Neural cell (in vitro differentiated cells): ENCODE data around the gene TOR3A. TPM values are rescaled to one million over a fixed set of nuclear protein-coding genes. Genes with fewer than 3 reads are reported as not detected.

Experiments used
- H2AFZ ChIP-seq: fragments of 200-600, 300-800 bp; sonication (generic), shearing (Covaris generic); 2 replicates; pipeline ENCODE4 v1.6.0; 2014; ENCODE audit warnings: low read depth, mild to moderate bottlenecking, antibody characterized with exemption, low read length, moderate library complexity
- H3F3A ChIP-seq: fragments of 200-600 bp; shearing (Covaris generic); 2 replicates; pipeline ENCODE4 v1.6.1; 2016; ENCODE audit warnings: mild to moderate bottlenecking, moderate library complexity, mixed read lengths, antibody characterized with exemption, low read length; ENCODE audit not compliant: insufficient read depth, poor library complexity, severe bottlenecking
- H3K27ac ChIP-seq: fragments of 200-600, 300-800 bp; sonication (generic), shearing (Covaris generic); 2 replicates; pipeline ENCODE4 v1.5.1; 2014; ENCODE audit warnings: mild to moderate bottlenecking, low read length, moderate library complexity
- H3K27me3 ChIP-seq: fragments of 300-800, 200-600 bp; sonication (generic), shearing (Covaris generic); 2 replicates; pipeline ENCODE4 v1.6.0; 2014; ENCODE audit warnings: mild to moderate bottlenecking, low read depth, low read length, moderate library complexity; ENCODE audit not compliant: insufficient read depth
- H3K36me3 ChIP-seq: fragments of 300-800, 200-600 bp; sonication (generic), shearing (Covaris generic); 2 replicates; pipeline ENCODE4 v1.5.1; 2014; ENCODE audit warnings: mild to moderate bottlenecking, antibody characterized with exemption, low read length, moderate library complexity; ENCODE audit not compliant: insufficient read depth
- H3K4me2 ChIP-seq: fragments of 300-800, 200-600 bp; sonication (generic), shearing (Covaris generic); 2 replicates; pipeline ENCODE4 v1.6.0; 2014; ENCODE audit warnings: mild to moderate bottlenecking, low read length
- H3K4me3 ChIP-seq: fragments of 300-800, 200-600 bp; sonication (generic), shearing (Covaris generic); 2 replicates; pipeline ENCODE4 v1.5.1; 2014; ENCODE audit warnings: mild to moderate bottlenecking, low read length, moderate library complexity
- H3K79me2 ChIP-seq: fragments of 200-600 bp; shearing (Covaris generic); replicated peaks from 2 replicates; pipeline ENCODE4 v1.6.0; 2014; ENCODE audit warnings: mild to moderate bottlenecking, low read length, moderate library complexity; ENCODE audit not compliant: insufficient read depth
- H3K9ac ChIP-seq: fragments of 300-800, 200-600 bp; sonication (generic), shearing (Covaris generic); 2 replicates; pipeline ENCODE4 v1.6.1; 2016; ENCODE audit warnings: mild to moderate bottlenecking, low read length, mixed read lengths
- H3K9me2 ChIP-seq: fragments of 200-600 bp; shearing (Covaris generic); 2 replicates; pipeline ENCODE4 v1.6.1; 2016; ENCODE audit warnings: mild to moderate bottlenecking, low read length, mixed read lengths; ENCODE audit not compliant: insufficient read depth
- H3K9me3 ChIP-seq: fragments of 200-600, 300-800 bp; sonication (generic), shearing (Covaris generic); 2 replicates; pipeline ENCODE4 v1.6.1; 2016; ENCODE audit warnings: mild to moderate bottlenecking, mixed run types, low read length, moderate library complexity, mixed read lengths
- H4K20me1 ChIP-seq: fragments of 200-600 bp; shearing (Covaris generic); 2 replicates; pipeline ENCODE4 v1.6.1; 2016; ENCODE audit warnings: mild to moderate bottlenecking, mixed run types; ENCODE audit not compliant: insufficient read depth
- CTCF ChIP-seq: fragments of 450-650 bp; IDR thresholded peaks from 2 replicates; pipeline ENCODE4 v1.5.1; 2014; ENCODE audit warnings: antibody characterized with exemption, mild to moderate bottlenecking, moderate library complexity; ENCODE audit not compliant: poor library complexity, severe bottlenecking
- EP300 ChIP-seq: fragments of 450-650 bp; conservative IDR thresholded peaks from 2 replicates; pipeline ENCODE4 v1.6.1; 2014; ENCODE audit warnings: antibody characterized with exemption, mild to moderate bottlenecking, moderate library complexity; ENCODE audit not compliant: poor library complexity, severe bottlenecking
- EZH2 ChIP-seq: fragments of 200-600, 300-800 bp; shearing (Covaris generic), sonication (generic); IDR thresholded peaks from 2 replicates; pipeline ENCODE4 v1.6.1; 2014; ENCODE audit warnings: antibody characterized with exemption, low read length, borderline replicate concordance, mild to moderate bottlenecking; ENCODE audit not compliant: insufficient read depth, poor library complexity, severe bottlenecking
- MXI1 ChIP-seq: fragments of 450-650 bp; conservative IDR thresholded peaks from 2 replicates; pipeline ENCODE4 v1.6.1; 2014; ENCODE audit warnings: antibody characterized with exemption, mild to moderate bottlenecking; ENCODE audit not compliant: poor library complexity, severe bottlenecking
- POLR2AphosphoS5 ChIP-seq: IDR thresholded peaks from 2 replicates; pipeline ENCODE4 v1.6.1; 2012
- RAD21 ChIP-seq: fragments of 450-650 bp; conservative IDR thresholded peaks from 2 replicates; pipeline ENCODE4 v1.6.1; 2014; ENCODE audit warnings: antibody characterized with exemption, mild to moderate bottlenecking, moderate library complexity
- SMC3 ChIP-seq: fragments of 450-650 bp; conservative IDR thresholded peaks from 2 replicates; pipeline ENCODE4 v1.6.1; 2014; ENCODE audit warnings: antibody characterized with exemption, mild to moderate bottlenecking, moderate library complexity; ENCODE audit not compliant: poor library complexity
- TAF1 ChIP-seq: IDR thresholded peaks from 2 replicates; pipeline ENCODE4 v1.6.1; 2012; ENCODE audit warnings: low read depth
- polyA plus RNA-seq: library from polyadenylated mRNA; depleted of rRNA; stranded (reverse); fragments of >200 nt; gene quantifications from 2 replicates; pipeline ENCODE4 v1.2.3, GENCODE V29; 2014
- TF ChIP-seq, protein P1 (sequence below): IDR thresholded peaks from 2 replicates; pipeline ENCODE4 v1.6.1; 2012; ENCODE audit warnings: borderline replicate concordance

Gene TOR3A
- polyA plus RNA-seq, 1 donor from 2014 or later = 13.5 TPM

DNA sequence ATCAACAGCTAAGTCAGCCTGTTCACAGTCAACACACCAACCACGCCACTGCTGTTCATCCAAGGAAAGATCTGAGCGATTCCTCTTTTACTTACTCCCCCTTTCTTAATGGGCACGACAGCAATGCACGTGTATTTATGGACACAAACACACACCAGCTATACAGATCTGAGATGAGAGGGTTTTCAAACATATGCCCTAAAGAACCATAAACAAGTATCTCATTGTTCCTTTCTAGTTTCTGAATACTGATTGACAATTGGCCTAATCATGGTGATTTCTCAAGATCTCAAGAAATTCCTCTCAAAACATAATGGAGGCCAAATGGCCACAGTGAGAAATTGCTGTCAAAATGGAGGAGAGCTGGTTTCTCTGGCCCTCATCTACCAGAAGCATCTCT, 18.0 kb downstream of the TOR3A start:
- H3K9me3 ChIP-seq = no peaks in the 10 kb centered on the region
- no peak overlapping the region for H3K9ac ChIP-seq
- no peaks in the 10 kb centered on the region for H3F3A ChIP-seq
- H4K20me1 ChIP-seq = no peaks in the 10 kb centered on the region
- H3K4me2 ChIP-seq = no peak overlapping the region
- no peak overlapping the region for H2AFZ ChIP-seq
- no peaks in the 10 kb centered on the region for H3K79me2 ChIP-seq
- TF ChIP-seq EP300 = no peak
- TF ChIP-seq POLR2AphosphoS5 = no peak
- TF ChIP-seq SMC3 = no peak
- TF ChIP-seq CTCF = no peak
- TF ChIP-seq MXI1 = no peak
- no peak for TF ChIP-seq RAD21
- TF ChIP-seq EZH2 = no peak
- TF ChIP-seq TAF1 = no peak
- TF ChIP-seq, protein P1, sequence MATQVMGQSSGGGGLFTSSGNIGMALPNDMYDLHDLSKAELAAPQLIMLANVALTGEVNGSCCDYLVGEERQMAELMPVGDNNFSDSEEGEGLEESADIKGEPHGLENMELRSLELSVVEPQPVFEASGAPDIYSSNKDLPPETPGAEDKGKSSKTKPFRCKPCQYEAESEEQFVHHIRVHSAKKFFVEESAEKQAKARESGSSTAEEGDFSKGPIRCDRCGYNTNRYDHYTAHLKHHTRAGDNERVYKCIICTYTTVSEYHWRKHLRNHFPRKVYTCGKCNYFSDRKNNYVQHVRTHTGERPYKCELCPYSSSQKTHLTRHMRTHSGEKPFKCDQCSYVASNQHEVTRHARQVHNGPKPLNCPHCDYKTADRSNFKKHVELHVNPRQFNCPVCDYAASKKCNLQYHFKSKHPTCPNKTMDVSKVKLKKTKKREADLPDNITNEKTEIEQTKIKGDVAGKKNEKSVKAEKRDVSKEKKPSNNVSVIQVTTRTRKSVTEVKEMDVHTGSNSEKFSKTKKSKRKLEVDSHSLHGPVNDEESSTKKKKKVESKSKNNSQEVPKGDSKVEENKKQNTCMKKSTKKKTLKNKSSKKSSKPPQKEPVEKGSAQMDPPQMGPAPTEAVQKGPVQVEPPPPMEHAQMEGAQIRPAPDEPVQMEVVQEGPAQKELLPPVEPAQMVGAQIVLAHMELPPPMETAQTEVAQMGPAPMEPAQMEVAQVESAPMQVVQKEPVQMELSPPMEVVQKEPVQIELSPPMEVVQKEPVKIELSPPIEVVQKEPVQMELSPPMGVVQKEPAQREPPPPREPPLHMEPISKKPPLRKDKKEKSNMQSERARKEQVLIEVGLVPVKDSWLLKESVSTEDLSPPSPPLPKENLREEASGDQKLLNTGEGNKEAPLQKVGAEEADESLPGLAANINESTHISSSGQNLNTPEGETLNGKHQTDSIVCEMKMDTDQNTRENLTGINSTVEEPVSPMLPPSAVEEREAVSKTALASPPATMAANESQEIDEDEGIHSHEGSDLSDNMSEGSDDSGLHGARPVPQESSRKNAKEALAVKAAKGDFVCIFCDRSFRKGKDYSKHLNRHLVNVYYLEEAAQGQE = no peak
- no peaks in the 10 kb centered on the region for H3K27me3 ChIP-seq
- no peaks in the 10 kb centered on the region for H3K36me3 ChIP-seq
- no peak overlapping the region for H3K27ac ChIP-seq
- no peaks in the 10 kb centered on the region for H3K9me2 ChIP-seq
- no peak overlapping the region for H3K4me3 ChIP-seq

- Histone ChIP-seq H4K20me1 (no peaks in the 10 kb centered on the region), H3K79me2 (no peaks in the 10 kb centered on the region), H3F3A (no peaks in the 10 kb centered on the region), H3K9me2 (no peaks in the 10 kb centered on the region), H3K27ac (no peak overlapping the region), H3K9me3 (no peaks in the 10 kb centered on the region), H3K27me3 (no peaks in the 10 kb centered on the region), H2AFZ (no peak overlapping the region), H3K4me3 (no peak overlapping the region), H3K4me2 (no peak overlapping the region), H3K36me3 (no peaks in the 10 kb centered on the region), H3K9ac (no peak overlapping the region)
- TF ChIP-seq MXI1 (no peak), SMC3 (no peak), EP300 (no peak), POLR2AphosphoS5 (no peak), EZH2 (no peak), TAF1 (no peak), RAD21 (no peak), CTCF (no peak)
- TF ChIP-seq, protein P1 = no peak
Measured at GRCh38 chr1:179101566-179101965, 19.7 kb downstream of the TOR3A start.
